ENCODE data around the gene ZNF497.

ZNF497 gene

GRCh38 chr19:58392945-58393724 is 30.6 kb upstream of the ZNF497 start:
- POLR2A ChIA-PET (ENCODE audit: low non-redundant PET) = no interaction called here
- H3K27ac ChIP-seq = peak overlapping the region; percentile 30
- CTCF ChIA-PET = no interaction called here
- no peak for TF ChIP-seq CTCF (conservative IDR thresholded peaks at IDR 0.05; ENCODE audit: low read depth)
- no peak for DNase-seq (ENCODE audit: low spot score)

GRCh38 chr19:58388175-58388526 is 25.6 kb upstream of the ZNF497 start:
- CTCF ChIA-PET = no interaction called here
- H3K27ac ChIP-seq = peak overlapping the region; percentile 98
- DNase-seq (ENCODE audit: low spot score) = no peak
- no peak for TF ChIP-seq CTCF (conservative IDR thresholded peaks at IDR 0.05; ENCODE audit: low read depth)
- POLR2A ChIA-PET (ENCODE audit: low non-redundant PET) = interaction anchor here (0.6 kb wide), 1 partner anchor 14 kb away, joined by 8 read pairs; no protein-coding TSS in a partner anchor

DNA sequence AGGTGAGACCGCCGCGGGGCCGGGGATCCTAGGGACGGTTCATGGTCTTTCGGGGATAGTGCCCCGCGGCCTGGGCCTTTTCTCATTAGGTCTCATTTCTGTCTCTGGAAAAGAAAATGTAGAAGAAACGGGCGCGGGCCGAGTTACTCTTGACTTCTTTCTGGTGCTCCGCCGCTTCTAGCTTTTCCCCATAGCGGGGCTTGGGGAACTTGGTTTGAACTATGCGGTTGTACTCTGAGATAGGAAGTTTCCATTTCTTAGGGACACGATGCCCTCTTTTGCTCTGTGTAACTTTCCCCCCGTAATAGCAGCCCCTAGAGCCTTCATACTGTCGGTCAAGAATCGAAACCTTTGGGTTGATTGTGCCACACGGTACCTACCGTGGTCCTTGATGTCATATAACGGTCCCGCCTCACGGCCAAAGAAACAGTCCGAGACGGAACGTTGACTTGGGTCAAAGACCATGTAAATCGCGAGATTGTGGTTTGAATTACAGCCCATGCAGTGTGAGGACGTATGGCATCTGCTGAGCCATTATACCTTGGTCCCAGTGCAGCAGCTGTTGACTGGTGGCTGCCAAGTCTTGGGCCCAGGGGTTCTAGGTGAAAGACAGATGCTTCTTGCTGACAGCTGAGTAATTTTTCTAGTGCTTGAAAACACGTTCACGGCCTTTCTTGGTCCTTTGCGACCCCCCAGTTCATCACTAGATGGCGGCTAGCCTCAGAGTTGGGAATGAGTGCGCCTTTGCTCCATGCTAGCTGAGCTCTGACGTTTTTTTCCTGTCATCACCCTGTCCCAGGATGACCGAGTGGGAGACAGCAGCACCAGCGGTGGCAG is 25.0 kb upstream of the ZNF497 start:
- DNase-seq (ENCODE audit: low spot score) = no peak
- POLR2A ChIA-PET (ENCODE audit: low non-redundant PET) = interaction anchor here (0.6 kb wide), 1 partner anchor 15 kb away, joined by 8 read pairs; no protein-coding TSS in a partner anchor
- H3K27ac ChIP-seq = peak overlapping the region; percentile 98
- CTCF ChIA-PET = interaction anchor here (0.7 kb wide), 1 partner anchor 20 kb away, joined by 4 read pairs; no protein-coding TSS in a partner anchor
- no peak for TF ChIP-seq CTCF (conservative IDR thresholded peaks at IDR 0.05; ENCODE audit: low read depth)

DNA sequence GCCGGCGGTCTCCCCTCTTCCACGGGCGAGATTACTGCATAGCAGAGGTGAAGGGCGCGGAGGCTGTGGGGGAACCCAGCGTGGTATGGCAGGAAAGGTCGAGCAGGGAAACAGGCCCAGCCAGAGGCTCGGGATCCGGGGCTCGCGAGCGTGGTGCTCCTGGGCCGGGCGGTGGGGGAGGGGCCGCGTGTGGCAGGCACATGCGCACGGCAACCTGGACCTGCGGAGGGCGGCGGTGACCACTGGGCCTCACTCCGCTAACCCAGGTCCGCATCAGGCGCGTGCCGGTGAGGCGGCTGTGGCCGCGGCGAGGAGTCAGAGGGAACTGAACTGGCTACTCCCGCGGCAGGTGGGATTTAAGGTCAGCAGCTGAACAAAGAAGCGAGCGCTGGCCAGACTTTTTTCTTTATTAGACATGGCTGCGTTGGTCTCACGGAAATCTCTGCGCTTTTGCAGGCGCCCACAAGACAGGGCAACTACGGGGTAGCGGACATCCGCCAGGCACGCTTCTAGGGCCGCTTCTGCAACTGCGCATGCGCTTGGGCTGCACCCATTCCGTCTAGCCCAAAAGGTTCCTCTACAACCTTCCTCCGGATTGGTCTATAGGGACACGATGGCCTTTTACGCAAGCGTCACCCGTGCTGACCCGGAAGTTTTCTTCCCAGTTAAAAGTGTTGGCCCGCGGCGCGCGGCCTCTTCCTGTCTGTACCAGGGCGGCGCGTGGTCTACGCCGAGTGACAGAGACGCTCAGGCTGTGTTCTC is 24.2 kb upstream of the ZNF497 start, which contains the start of gene RPS5:
Gene RPS5, plus strand, starts transcription at position 694 of the 762 bp plus-strand sequence. CDS start 869 bp downstream, outside the sequence.
- DNase-seq (ENCODE audit: low spot score) = peak; percentile 98
- peak within 1 kb of the TSS; percentile 98 for H3K27ac ChIP-seq
- ChIA-PET POLR2A (ENCODE audit: low non-redundant PET) (interaction anchor here (1.2 kb wide), 1 partner anchor 22 kb away, joined by 3 read pairs; the partner anchor contains the start of gene ZNF584), CTCF (no interaction called here)
- no peak for TF ChIP-seq CTCF (conservative IDR thresholded peaks at IDR 0.05; ENCODE audit: low read depth)

GRCh38 chr19:58385891-58386575 is 23.5 kb upstream of the ZNF497 start:
- POLR2A ChIA-PET (ENCODE audit: low non-redundant PET) = interaction anchor here (1.2 kb wide), 1 partner anchor 23 kb away, joined by 3 read pairs; the partner anchor contains the start of gene ZNF584
- DNase-seq (ENCODE audit: low spot score) = no peak
- H3K27ac ChIP-seq = peak overlapping the region; percentile 98
- TF ChIP-seq CTCF (conservative IDR thresholded peaks at IDR 0.05; ENCODE audit: low read depth) = no peak
- CTCF ChIA-PET = no interaction called here
